ENCODE results near the gene CACNA1C.

Gene CACNA1C

GRCh38 chr12:2457215-2457932, 404.6 kb downstream of the CACNA1C start:
- DNase-seq (ENCODE audit: low spot score): no peak

DNA sequence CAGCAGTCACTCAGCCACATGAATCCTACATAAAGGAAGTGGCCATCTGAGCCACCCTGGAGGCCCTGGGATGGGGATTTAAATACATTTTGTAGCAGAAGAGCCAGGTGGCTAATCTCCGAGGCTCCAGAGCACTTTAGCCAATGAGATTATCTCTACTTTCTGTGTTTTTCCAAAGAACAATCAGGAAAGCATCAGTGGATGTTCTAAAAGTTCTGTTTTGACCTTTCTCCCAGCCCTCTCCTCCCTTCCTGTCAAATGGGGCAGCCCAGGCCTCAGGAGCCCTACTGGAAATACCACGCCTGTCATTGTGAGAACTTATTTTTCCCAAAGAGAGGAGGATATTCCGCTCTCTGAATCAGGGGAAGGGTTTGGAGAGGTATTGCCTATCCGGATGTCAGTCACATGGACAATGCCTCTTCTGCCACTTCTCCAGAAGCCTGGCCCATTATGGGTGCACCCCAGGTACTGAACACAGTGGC, 405.2 kb downstream of the CACNA1C start:
- DNase-seq (ENCODE audit: low spot score): no peak

GRCh38 chr12:2460051-2460670, 407.4 kb downstream of the CACNA1C start:
- no peak for DNase-seq (ENCODE audit: low spot score)

DNA sequence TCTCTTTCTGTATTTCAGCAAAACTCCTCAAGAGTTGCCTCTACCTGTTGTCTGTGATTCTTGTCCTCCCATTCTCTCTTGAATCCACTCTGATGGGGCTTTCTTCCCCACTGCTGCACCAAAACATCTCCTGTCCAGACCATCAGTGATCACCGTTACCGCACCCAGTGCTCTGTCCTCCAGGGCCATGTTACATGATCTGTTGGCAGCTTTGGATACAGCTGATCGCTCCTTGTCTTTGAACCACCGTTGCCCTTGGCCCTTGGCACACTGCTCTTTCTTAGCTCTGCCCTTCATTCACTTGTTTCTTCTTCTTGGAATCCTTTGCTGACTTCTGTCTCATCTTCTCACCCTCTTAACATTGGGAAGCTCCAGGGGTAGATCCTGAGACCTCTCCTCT, 408.3 kb downstream of the CACNA1C start:
- no peak for DNase-seq (ENCODE audit: low spot score)

DNA sequence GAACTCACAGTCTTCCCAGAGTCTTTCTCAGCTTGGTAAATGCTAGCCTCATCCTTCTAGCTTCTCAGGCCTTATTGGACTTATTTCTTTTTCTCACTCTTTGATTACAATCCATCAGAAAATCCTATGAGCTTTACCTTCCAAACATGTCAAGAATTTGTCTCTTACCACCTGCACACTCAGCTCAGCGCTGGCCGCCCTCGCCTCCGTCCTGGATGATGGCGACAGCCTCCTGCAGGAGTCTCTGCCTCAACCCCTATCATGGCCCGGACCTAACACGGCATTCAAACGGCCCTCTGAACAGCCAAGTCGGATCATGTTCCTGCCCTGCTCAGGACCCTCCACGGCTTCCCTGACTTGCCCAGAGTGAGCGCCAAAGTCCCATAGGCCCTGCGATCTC, 408.9 kb downstream of the CACNA1C start:
- DNase-seq (ENCODE audit: low spot score): no peak

- DNase-seq (ENCODE audit: low spot score): no peak
Measured at GRCh38 chr12:2462087-2462486, 409.3 kb downstream of the CACNA1C start.

GRCh38 chr12:2463719-2464118, 410.9 kb downstream of the CACNA1C start:
- no peak for DNase-seq (ENCODE audit: low spot score)

- no peak for DNase-seq (ENCODE audit: low spot score)
Measured at GRCh38 chr12:2465681-2466080, 412.9 kb downstream of the CACNA1C start.

DNA sequence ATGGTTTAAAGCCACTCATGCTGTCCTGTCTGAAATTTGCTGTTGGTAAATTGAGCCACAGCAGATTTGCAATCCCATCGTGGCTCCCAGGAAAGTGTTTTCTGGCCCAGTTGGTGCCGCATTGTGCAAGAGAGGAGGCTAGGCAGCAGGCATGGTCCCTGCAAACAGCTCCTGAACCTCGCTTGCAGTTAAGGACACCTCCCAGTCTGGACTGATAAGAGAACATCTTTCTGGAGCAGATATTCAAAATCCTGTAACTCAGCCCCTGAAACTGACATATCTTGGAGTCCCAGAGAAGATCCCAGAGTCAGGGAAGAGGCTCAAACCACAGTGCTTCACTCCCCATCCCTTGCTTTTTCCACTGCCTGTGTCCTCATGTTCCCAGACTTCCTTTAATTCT, 413.4 kb downstream of the CACNA1C start:
- no peak for DNase-seq (ENCODE audit: low spot score)

DNA sequence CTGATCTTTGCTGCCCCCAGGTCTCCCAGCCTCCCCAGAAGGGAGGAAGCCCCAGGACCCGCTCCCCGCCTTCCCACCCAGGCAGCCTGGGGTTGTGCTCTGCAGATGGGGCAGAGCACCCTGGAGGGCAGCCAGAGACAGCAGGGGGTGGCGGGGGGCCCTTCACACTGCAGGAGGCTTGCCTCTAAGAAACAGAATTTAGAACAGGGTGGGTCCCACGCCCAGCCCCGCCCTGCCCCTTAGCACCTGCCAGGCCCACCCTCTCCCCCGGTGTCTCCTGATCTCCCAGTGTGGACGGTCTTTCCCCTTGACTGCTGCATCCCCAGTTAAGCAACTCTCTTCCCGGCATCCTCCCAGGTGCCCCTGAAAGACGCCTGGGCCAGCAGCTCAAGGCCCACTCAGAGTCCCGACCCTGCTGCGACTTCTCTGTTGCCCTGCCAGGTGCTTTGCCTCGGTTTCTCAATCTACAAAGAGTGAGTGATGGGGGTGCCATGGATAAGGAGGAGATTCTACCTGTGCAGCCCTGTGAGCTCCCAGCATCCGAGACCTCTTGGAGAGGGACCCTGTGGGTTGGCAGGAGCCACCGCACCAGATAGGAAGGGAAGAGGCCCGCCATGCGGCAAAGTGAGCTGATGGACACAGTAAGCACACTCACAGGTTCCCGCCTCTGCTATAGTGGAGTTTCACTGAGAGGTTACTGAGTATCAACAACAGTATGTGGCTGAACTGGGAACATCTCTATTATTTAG, 414.8 kb downstream of the CACNA1C start:
- no peak for DNase-seq (ENCODE audit: low spot score)

- DNase-seq (ENCODE audit: low spot score): no peak
Measured at GRCh38 chr12:2475984-2476383, 423.2 kb downstream of the CACNA1C start.

DNA sequence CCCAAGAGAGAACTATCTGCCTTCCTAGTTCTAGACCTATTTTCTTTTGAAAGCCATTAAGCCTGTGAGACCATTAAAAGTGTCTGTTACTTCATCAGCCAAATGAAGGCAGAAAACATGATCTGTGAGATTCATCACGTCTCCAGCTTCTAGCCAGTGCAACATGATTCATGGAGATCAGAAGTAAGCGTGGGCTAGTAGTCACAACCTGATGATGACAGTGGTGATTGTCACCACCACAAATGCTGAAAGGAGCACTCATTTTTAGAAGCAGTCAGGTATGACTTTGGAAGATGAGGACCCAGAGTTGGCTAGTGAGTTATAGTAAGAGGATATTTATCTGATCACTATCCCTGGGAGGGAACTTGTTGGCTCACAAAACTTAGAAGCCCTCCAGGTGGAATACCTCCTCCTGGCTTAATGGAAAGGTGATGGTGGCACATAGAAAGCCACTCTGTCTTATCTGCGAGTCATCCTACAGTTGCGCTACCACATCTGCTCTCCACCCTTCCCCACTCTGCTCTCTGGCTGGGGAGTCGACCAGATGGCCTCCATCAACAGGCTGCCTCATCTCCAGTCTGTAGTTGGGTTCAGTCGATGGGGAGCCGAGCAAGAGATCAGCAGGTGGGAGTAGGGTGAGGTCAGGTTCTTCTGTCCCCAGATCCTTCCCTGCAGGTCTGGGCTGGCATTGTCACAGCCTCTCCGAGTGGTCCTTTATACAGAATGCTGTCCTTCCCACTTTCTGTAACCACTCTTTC, 424.4 kb downstream of the CACNA1C start:
- DNase-seq (ENCODE audit: low spot score): no peak

DNA sequence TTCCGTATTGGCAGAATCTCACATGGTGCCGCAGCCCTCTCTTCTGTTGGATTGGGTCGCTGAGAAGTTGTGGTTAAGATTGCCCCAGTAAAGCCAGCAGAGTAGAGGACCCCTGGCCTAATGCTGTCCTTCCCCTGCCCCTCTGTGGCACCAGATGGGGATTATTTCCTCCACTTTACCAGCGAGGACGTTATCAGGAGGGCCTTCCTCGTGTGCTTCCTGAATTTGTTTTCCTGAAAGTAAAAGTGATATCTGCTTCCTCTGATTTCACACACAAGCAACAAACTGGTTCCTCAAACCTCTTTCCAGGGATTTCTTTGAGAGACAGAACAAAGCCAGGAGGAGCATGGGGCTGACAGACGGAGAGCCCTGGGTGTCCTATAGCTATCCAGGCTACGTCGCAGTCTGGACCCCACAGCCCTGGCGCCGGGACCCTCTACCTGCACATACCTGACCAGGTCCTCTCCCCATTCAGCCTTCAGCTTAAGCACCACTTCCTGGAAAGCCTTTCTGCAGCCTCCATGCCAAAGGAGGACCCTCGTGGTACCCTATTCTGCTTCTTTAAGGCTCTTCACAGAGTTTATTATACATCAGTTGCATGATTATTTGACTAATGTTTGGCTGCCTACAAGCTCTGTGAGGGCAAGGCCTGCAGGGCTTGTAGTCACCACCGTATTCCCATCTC, 427.2 kb downstream of the CACNA1C start:
- no peak for DNase-seq (ENCODE audit: low spot score)

DNA sequence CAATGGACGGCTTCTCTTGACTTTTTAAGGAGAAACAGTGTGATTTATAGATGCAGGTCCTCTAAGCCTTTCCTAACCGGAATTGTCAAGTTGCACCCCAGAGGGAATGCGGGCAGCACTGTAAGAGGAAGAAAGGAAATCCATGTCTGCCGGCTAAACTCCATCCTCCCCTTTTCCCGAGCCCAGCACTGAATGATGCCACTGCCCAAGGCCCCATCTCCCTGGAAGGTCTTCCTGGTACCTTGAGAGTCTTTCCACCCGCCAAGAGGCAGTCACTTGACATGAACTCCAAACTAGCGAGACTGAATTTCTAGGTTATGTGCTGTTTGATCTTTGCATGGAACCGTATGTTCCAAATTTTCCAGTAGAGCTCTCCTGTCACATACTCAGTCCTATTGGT, 428.6 kb downstream of the CACNA1C start:
- no peak for DNase-seq (ENCODE audit: low spot score)

- DNase-seq (ENCODE audit: low spot score): no peak
Measured at GRCh38 chr12:2481951-2482350, 429.2 kb downstream of the CACNA1C start.

DNA sequence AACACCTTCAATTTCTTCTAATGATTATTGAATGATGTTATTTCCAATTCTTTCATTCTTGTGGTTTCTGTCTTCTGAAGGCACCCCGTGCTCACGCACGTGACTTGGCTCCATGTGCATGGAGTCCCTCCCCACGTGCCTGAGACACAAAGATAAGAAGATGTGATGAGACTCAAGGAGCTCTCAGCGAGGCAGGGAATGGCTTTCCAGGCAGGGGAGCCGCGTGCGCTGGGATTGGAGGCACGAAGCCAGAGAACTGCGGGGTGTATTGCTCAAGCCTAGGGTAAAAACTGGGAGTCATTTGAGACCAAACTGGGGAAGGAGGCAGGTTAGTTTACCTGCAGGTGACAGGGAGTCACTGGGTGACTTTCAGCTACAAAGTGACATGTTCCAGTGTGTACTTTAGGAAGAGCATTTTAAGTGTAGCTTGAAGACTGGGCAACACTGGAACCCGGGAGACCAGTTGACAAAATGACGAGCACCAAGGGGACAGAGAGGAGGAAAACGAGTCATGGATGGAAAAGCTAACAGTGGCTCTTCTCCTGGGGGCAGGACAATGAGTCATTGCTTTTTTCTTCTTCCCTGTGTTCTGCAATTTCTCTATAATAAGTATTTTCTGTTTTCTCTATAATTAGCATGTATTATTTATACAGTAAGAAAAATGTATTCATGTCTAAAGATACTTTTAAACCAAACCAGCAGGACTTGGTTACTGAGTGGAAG, 430.3 kb downstream of the CACNA1C start:
- DNase-seq (ENCODE audit: low spot score): no peak

GRCh38 chr12:2483713-2484112, 430.9 kb downstream of the CACNA1C start:
- no peak for DNase-seq (ENCODE audit: low spot score)

DNA sequence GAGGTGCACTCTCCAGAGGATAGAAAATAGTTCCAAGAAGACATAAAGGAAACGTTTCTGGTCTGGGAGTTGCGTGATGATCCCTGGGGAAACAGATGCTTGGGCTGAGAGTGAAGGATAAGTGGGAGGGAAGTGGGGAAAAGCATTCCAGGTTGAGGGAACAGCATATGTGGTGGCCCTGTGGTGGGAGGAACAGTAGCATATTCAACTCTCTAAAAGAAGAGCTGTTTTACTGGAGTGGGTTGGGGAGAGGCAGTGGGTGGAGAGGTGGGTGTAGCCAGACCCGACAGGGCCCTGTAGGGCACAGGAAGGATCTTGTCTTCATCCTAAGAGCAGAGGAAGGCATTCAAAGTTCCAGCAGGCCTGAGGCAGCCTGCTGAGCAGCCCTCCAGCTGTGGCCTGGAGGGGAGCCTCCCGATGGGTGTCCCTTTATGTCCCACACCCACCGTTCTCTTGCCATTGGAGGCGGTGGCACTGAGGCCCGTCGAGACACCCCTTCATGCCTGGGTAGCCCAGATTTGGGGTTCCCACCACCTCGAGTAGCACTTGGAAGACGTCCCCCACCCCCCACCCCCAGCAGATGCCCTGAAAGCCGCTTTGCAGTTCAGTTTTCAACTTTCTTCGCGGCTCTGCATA, 431.5 kb downstream of the CACNA1C start:
- no peak for DNase-seq (ENCODE audit: low spot score)

- no peak for DNase-seq (ENCODE audit: low spot score)
Measured at GRCh38 chr12:2485681-2486080, 432.9 kb downstream of the CACNA1C start.

DNA sequence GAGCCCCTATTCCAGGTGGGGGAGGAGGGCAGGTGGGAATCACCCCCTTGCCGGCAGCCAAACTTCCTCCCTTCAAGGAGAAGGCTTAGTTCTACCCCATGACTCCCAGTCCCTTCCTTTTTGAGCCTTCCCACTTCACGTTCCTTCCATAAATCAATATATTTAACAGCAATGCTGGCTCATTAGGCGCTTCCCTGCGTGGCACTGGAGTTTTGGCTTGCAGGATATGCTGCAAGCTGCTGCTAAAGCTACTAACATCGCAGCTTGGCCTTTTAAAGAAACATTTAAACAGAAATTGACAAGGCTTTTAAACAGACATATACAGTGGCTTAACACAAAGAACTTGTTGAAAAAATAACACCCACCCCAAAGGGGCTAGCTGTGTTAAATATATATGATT, 434.0 kb downstream of the CACNA1C start:
- DNase-seq (ENCODE audit: low spot score): no peak

DNA sequence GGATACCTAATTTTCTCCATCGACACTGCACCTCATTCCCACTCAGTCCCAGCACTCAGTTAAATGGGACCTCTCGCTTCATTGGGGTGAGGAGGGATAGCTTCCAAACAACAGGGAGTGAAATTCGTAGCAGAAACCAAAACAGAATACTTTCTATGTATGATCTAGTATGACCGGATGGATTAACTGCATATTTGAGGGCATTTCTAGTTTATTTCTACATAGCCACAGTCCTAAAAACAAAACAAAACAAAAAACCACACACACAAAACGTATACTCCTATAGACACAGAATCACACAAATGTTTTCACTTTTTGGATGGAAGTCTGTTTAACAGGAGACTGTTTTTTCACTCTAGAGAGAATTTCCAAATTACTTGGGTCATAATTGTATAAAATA, 434.5 kb downstream of the CACNA1C start:
- no peak for DNase-seq (ENCODE audit: low spot score)

Measured in COLO829 (cell line).